ENCODE results near the gene REX1BD.

DNA sequence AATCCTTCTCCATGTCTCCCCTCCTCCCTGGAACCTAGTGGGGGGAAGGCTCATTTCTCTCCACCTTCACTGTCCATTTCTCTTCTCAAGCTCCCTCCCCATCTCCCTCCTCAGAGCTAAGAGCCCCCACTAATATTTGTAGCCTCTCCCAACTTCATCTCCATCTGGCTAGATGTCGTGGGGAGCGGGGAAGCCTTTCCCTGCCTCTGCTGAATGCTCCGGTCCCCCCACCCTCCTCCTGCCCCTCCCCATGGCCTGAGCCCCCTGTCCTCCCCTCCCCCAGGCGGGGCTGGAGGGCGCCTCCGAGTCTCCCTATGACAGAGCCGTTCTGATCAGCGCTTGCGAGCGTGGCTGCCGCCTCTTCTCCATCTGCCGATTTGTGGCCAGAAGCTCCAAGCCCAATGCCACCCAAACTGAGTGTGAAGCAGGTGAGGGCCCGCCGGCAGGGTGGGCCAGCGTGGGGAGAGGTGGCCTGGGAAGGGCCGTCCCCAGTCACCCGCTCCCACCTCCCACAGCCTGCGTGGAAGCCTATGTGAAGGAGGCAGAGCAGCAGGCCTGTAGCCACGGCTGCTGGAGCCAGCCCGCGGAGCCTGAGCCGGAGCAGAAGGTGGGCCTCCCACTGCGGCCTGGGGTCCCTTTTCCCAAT is 25.1 kb downstream of the REX1BD start:
- TF ChIP-seq, protein P1, sequence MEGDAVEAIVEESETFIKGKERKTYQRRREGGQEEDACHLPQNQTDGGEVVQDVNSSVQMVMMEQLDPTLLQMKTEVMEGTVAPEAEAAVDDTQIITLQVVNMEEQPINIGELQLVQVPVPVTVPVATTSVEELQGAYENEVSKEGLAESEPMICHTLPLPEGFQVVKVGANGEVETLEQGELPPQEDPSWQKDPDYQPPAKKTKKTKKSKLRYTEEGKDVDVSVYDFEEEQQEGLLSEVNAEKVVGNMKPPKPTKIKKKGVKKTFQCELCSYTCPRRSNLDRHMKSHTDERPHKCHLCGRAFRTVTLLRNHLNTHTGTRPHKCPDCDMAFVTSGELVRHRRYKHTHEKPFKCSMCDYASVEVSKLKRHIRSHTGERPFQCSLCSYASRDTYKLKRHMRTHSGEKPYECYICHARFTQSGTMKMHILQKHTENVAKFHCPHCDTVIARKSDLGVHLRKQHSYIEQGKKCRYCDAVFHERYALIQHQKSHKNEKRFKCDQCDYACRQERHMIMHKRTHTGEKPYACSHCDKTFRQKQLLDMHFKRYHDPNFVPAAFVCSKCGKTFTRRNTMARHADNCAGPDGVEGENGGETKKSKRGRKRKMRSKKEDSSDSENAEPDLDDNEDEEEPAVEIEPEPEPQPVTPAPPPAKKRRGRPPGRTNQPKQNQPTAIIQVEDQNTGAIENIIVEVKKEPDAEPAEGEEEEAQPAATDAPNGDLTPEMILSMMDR (IDR thresholded peaks at IDR 0.05), result no peak
- TF ChIP-seq POLR2A (IDR thresholded peaks at IDR 0.05), result no peak

Data from uterus (tissue), 2 donors.